ENCODE measurements around the gene CHD5. TPM values are rescaled to one million over a fixed set of nuclear protein-coding genes. Genes with fewer than 3 reads are reported as not detected.
A peak's percentile ranks its signal among the peaks of the same experiment; 100 is the strongest.

Gene CHD5
- total RNA-seq, 1 experiment from 2014 or later, result 0.39 TPM

- Mint-ChIP-seq H3K4me3 (ENCODE audit: unreplicated experiment) (no peak overlapping the region), H3K4me1 (ENCODE audit: low read depth, unreplicated experiment) (no peaks in the 10 kb centered on the region), H3K36me3 (ENCODE audit: insufficient read depth, unreplicated experiment) (no peaks in the 10 kb centered on the region), H3K27me3 (ENCODE audit: insufficient read depth, unreplicated experiment) (peaks cover 3% of the 10 kb centered on the region), H3K9me3 (ENCODE audit: unreplicated experiment) (no peaks in the 10 kb centered on the region), H3K27ac (ENCODE audit: unreplicated experiment) (no peak overlapping the region)
- BruUV-seq (replicated peaks), result no TSS peak
- Histone ChIP-seq H3K36me3 (ENCODE audit: control insufficient read depth, insufficient read depth, low read length) (no peaks in the 10 kb centered on the region), H3K27me3 (replicated peaks; ENCODE audit: control insufficient read depth, insufficient read depth, low read length) (no peaks in the 10 kb centered on the region), H3K4me3 (ENCODE audit: low read depth, low read length) (no peak overlapping the region), H3K4me1 (no peaks in the 10 kb centered on the region), H3K9me3 (no peaks in the 10 kb centered on the region)
- POLR2A ChIA-PET, result no interaction called here
- intact Hi-C loops (cut with micrococcal nuclease; ENCODE audit: unreplicated experiment), result loop anchor here (10.0 kb wide), 1 partner anchor 60 kb away; no protein-coding TSS in a partner anchor
- TF ChIP-seq, protein P1, sequence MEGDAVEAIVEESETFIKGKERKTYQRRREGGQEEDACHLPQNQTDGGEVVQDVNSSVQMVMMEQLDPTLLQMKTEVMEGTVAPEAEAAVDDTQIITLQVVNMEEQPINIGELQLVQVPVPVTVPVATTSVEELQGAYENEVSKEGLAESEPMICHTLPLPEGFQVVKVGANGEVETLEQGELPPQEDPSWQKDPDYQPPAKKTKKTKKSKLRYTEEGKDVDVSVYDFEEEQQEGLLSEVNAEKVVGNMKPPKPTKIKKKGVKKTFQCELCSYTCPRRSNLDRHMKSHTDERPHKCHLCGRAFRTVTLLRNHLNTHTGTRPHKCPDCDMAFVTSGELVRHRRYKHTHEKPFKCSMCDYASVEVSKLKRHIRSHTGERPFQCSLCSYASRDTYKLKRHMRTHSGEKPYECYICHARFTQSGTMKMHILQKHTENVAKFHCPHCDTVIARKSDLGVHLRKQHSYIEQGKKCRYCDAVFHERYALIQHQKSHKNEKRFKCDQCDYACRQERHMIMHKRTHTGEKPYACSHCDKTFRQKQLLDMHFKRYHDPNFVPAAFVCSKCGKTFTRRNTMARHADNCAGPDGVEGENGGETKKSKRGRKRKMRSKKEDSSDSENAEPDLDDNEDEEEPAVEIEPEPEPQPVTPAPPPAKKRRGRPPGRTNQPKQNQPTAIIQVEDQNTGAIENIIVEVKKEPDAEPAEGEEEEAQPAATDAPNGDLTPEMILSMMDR (IDR thresholded peaks at IDR 0.05; ENCODE audit: insufficient read depth in 1 of 2, low read depth in 1 of 2, low read length in 1 of 2, severe bottlenecking in 1 of 2, unreplicated experiment in 1 of 2), result peak in 1 of 2 experiments; percentile 3
- DNase-seq, result no peak
- CTCF ChIA-PET, result interaction anchor here (0.5 kb wide), 1 partner anchor 112 kb away, joined by 3 read pairs; no protein-coding TSS in a partner anchor
Observed at GRCh38 chr1:6105218-6105679, 74.9 kb downstream of the CHD5 start.

GRCh38 chr1:6104631-6105030 is 75.5 kb downstream of the CHD5 start:
- H3K9me3 Mint-ChIP-seq (ENCODE audit: unreplicated experiment), result no peaks in the 10 kb centered on the region
- no peak overlapping the region for H3K4me3 Mint-ChIP-seq (ENCODE audit: unreplicated experiment)
- TF ChIP-seq, protein P1 (IDR thresholded peaks at IDR 0.05; ENCODE audit: insufficient read depth in 1 of 2, low read depth in 1 of 2, low read length in 1 of 2, severe bottlenecking in 1 of 2, unreplicated experiment in 1 of 2), result no peak
- H3K27me3 Mint-ChIP-seq (ENCODE audit: insufficient read depth, unreplicated experiment), result peaks cover 3% of the 10 kb centered on the region
- H3K27ac Mint-ChIP-seq (ENCODE audit: unreplicated experiment), result no peak overlapping the region
- Histone ChIP-seq H3K36me3 (ENCODE audit: control insufficient read depth, insufficient read depth, low read length) (no peaks in the 10 kb centered on the region), H3K4me1 (no peaks in the 10 kb centered on the region), H3K4me3 (ENCODE audit: low read depth, low read length) (no peak overlapping the region), H3K9me3 (no peaks in the 10 kb centered on the region), H3K27me3 (replicated peaks; ENCODE audit: control insufficient read depth, insufficient read depth, low read length) (no peaks in the 10 kb centered on the region)
- no peaks in the 10 kb centered on the region for H3K4me1 Mint-ChIP-seq (ENCODE audit: low read depth, unreplicated experiment)
- POLR2A ChIA-PET, result no interaction called here
- H3K36me3 Mint-ChIP-seq (ENCODE audit: insufficient read depth, unreplicated experiment), result no peaks in the 10 kb centered on the region
- CTCF ChIA-PET, result interaction anchor here (0.5 kb wide), 1 partner anchor 111 kb away, joined by 3 read pairs; no protein-coding TSS in a partner anchor
- no TSS peak for BruUV-seq (replicated peaks)
- intact Hi-C loops (cut with micrococcal nuclease; ENCODE audit: unreplicated experiment), result loop anchor here (10.0 kb wide), 1 partner anchor 60 kb away; no protein-coding TSS in a partner anchor
- DNase-seq, result no peak

DNA sequence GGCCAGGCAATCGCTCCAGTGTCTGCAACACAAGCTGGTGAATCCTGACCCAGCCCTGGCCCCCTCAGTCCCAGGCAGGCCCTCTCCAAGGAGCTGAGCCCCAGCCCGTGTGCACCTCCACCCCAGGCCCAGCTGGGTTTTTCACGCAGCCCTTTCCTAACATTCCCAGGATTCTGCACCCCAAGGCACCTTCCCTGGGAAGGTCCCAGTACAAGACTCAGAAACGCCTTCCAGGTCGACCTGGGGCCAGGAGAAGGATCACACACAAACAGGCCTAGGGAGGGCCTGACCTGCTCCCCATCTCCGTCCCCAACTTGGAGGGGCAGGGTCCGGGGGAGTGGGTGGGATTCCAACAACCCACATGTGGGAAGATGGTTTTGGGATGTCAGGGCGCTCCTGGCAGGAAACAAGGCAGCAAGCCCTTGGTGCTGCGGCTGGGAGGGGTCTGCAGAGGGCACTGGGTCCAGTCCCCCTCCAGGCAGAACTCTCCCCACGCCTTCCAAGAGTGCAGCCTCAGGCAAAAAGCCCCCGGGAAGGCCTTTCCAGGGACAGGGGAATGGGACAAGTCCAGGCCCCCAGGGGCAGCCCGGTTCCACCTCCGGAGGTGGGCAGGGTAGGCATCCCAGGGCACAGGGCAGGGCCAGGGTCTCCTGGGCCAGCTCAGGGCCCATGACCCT is 76.1 kb downstream of the CHD5 start:
- no peaks in the 10 kb centered on the region for H3K27me3 ChIP-seq (replicated peaks; ENCODE audit: control insufficient read depth, insufficient read depth, low read length)
- no peak overlapping the region for H3K4me3 ChIP-seq (ENCODE audit: low read depth, low read length)
- H3K9me3 Mint-ChIP-seq (ENCODE audit: unreplicated experiment), result no peaks in the 10 kb centered on the region
- H3K36me3 Mint-ChIP-seq (ENCODE audit: insufficient read depth, unreplicated experiment), result no peaks in the 10 kb centered on the region
- CTCF ChIA-PET, result no interaction called here
- no peaks in the 10 kb centered on the region for H3K36me3 ChIP-seq (ENCODE audit: control insufficient read depth, insufficient read depth, low read length)
- peaks cover 3% of the 10 kb centered on the region for H3K27me3 Mint-ChIP-seq (ENCODE audit: insufficient read depth, unreplicated experiment)
- TF ChIP-seq, protein P1 (IDR thresholded peaks at IDR 0.05; ENCODE audit: insufficient read depth in 1 of 2, low read depth in 1 of 2, low read length in 1 of 2, severe bottlenecking in 1 of 2, unreplicated experiment in 1 of 2), result no peak
- POLR2A ChIA-PET, result no interaction called here
- intact Hi-C loops (cut with micrococcal nuclease; ENCODE audit: unreplicated experiment), result loop anchor here (10.0 kb wide), 1 partner anchor 61 kb away; no protein-coding TSS in a partner anchor
- no peak for DNase-seq
- no TSS peak for BruUV-seq (replicated peaks)
- no peaks in the 10 kb centered on the region for H3K9me3 ChIP-seq
- no peaks in the 10 kb centered on the region for H3K4me1 Mint-ChIP-seq (ENCODE audit: low read depth, unreplicated experiment)
- no peaks in the 10 kb centered on the region for H3K4me1 ChIP-seq
- no peak overlapping the region for H3K27ac Mint-ChIP-seq (ENCODE audit: unreplicated experiment)
- no peak overlapping the region for H3K4me3 Mint-ChIP-seq (ENCODE audit: unreplicated experiment)
